GM06990 (cell line): ENCODE data around the gene CLDN20.
A peak's percentile ranks its signal among the peaks of the same experiment; 100 is the strongest.

Experiments
- DNase-seq: peaks from one replicate; pipeline ENCODE4 v3.0.0-alpha.2; 2011; ENCODE audit not compliant: insufficient read length; ENCODE audit errors: extremely low read depth
- H3K27me3 ChIP-seq: replicated peaks from 2 replicates; pipeline ENCODE4 v1.6.0; 2011; ENCODE audit warnings: low read length; ENCODE audit not compliant: control insufficient read depth, insufficient read depth
- H3K36me3 ChIP-seq: 2 replicates; pipeline ENCODE4 v1.5.1; 2011; ENCODE audit warnings: low read length; ENCODE audit not compliant: control insufficient read depth, insufficient read depth
- H3K4me3 ChIP-seq: replicated peaks from 2 replicates; pipeline ENCODE4 v1.5.1; 2011; ENCODE audit warnings: low read depth, mild to moderate bottlenecking, control low read depth, low read length
- TF ChIP-seq, protein P1 (sequence below): IDR thresholded peaks from 2 replicates; pipeline ENCODE4 v1.5.1; 2011; ENCODE audit warnings: low read length, control low read depth, mild to moderate bottlenecking, inconsistent platforms; ENCODE audit not compliant: insufficient read depth, poor library complexity, severe bottlenecking

CLDN20 gene

DNA sequence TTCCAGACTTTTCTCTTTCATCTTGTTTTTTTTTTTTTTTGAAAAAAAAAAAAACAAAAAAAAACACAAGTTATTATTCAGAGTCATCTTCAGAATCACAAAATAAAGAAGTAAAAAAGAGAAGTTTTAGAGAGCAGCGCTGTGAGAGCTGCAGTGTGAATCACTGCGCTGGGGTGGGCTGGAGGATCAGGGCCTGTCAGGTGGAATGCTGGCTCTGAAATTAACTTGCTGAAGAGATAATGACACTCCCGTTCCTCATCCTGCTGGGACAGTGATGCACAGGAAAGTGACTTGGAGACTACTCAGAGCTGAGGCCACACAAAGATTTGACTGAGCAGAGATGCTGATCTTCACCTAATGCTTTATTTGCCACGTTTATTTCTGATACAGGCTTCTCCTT is 42.7 kb upstream of the CLDN20 start:
- TF ChIP-seq, protein P1, sequence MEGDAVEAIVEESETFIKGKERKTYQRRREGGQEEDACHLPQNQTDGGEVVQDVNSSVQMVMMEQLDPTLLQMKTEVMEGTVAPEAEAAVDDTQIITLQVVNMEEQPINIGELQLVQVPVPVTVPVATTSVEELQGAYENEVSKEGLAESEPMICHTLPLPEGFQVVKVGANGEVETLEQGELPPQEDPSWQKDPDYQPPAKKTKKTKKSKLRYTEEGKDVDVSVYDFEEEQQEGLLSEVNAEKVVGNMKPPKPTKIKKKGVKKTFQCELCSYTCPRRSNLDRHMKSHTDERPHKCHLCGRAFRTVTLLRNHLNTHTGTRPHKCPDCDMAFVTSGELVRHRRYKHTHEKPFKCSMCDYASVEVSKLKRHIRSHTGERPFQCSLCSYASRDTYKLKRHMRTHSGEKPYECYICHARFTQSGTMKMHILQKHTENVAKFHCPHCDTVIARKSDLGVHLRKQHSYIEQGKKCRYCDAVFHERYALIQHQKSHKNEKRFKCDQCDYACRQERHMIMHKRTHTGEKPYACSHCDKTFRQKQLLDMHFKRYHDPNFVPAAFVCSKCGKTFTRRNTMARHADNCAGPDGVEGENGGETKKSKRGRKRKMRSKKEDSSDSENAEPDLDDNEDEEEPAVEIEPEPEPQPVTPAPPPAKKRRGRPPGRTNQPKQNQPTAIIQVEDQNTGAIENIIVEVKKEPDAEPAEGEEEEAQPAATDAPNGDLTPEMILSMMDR, result no peak
- Histone ChIP-seq H3K36me3 (peaks cover 22% of the 10 kb centered on the region), H3K27me3 (no peaks in the 10 kb centered on the region), H3K4me3 (no peak overlapping the region)
- no peak for DNase-seq

DNA sequence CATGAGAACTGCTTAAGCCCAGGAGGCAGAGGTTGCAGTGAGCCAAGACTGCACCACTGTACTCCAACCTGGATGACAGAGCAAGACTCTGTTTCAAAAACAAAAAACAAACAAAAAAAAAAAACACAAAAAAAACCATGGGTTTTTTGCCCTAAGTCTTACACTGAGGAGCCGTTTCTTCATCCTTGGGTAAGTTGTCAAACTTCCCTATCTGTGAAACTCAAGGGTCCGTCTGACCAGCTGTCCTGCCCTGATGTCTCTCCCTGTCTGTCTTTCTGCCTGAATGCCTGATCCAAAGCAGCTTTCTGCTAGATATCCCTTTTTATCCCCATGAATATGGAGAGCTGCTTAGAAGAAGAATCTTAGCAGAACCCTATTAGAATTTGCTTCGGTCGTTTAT is 41.3 kb upstream of the CLDN20 start:
- TF ChIP-seq, protein P1, result no peak
- no peaks in the 10 kb centered on the region for H3K27me3 ChIP-seq
- no peak for DNase-seq
- H3K4me3 ChIP-seq, result no peak overlapping the region
- peaks cover 25% of the 10 kb centered on the region for H3K36me3 ChIP-seq

DNA sequence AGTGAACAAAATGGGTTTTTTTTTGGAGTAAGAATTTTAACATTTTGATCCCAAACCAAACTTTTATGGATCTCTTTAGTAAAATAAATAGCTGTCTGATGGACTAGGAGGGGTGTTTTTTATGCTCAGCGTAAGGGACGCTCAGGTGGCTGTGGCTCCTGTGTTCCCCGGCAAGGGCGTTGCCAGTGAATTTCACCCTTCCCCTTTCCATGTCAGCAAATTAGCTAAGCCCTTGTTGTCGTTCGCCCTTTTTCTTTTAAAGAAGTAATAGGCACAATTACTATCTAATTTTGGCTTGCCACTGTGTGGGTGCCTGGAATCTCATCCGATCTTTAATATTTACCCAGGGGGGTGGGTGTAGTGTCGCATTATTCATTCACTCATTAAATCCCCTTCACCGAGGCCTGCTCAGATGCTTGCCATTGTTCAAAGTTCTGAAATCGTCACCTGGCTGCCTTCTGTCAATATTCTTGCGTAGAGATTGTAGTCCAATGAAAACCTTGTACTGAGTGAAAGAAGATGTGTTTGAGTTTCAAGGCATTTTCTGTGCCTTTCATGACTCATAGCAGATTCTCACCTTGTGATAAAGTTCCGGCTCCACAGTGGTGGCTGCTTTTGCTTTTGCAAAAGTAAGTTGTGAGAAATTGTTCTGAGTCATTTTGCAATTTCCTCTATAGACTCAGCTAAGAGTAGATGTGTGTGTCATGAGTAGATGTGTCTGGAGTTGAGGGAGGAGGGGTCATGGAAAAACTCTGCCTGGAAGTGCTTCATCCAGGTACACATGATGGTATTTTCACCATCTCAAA is 40.0 kb upstream of the CLDN20 start:
- H3K27me3 ChIP-seq, result no peaks in the 10 kb centered on the region
- peaks cover 24% of the 10 kb centered on the region for H3K36me3 ChIP-seq
- H3K4me3 ChIP-seq, result peak overlapping the region; percentile 0; the same call in 1 of the 2 replicates
- TF ChIP-seq, protein P1, result no peak
- DNase-seq, result peak; percentile 70

DNA sequence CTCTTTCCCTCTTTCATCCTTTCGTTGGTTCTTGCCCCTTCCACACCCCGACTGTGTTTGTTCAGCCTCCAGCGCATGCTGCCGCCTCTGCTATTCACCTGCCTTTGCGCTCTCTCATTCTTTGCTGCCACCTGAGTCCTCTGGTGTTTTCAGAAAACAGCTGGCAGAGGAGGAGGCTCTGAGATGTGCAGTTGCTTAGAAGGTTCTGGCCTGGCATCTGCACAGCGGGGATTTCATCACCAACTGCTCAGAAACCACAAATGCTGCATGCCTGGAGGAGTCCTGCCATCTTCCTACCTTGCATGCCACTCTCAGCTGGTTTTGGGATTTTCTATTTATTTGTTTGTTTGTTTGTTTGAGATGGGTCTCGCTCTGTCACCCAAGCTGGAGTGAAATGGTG is 39.2 kb upstream of the CLDN20 start:
- Histone ChIP-seq H3K4me3 (no peak overlapping the region), H3K36me3 (peaks cover 22% of the 10 kb centered on the region), H3K27me3 (no peaks in the 10 kb centered on the region)
- no peak for DNase-seq
- TF ChIP-seq, protein P1, result no peak

DNA sequence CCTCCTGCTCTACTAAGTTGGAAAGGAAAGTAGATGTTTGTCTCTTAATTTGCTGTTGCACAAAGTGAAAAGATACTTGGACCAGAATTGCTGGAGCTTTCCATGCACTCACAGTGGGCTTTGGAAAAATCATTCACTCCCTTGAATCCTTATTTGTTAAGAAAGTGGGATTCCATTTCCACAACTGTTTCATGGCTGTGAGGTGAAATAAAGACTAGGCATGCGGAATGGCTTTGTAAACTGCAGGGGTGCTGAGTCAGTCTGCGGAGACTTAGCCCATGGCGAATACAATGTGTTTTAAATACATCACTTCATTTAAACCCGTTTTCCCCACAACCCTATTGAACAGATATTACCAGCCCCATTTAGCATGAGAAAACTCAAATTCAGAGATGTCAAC is 36.8 kb upstream of the CLDN20 start:
- TF ChIP-seq, protein P1, result no peak
- no peaks in the 10 kb centered on the region for H3K27me3 ChIP-seq

More for the DNA sequence above, 36.8 kb upstream of the CLDN20 start:
- peaks cover 21% of the 10 kb centered on the region for H3K36me3 ChIP-seq
- no peak for DNase-seq
- H3K4me3 ChIP-seq, result no peak overlapping the region
